Measurements from ENCODE around the gene ACTL9. TPM values are rescaled to one million over a fixed set of nuclear protein-coding genes. Genes with fewer than 3 reads are reported as not detected.

The ACTL9 gene
- total and polyA plus RNA-seq, 11 donors: not detected

- DNase-seq (no peak), ATAC-seq (no peak)
- no peak for TF ChIP-seq CTCF (IDR thresholded peaks at IDR 0.05)
- no peak for TF ChIP-seq POLR2A (IDR thresholded peaks at IDR 0.05)
- H3K36me3 ChIP-seq: no peaks in the 10 kb centered on the region
- no peak overlapping the region for H3K27ac ChIP-seq
- no peaks in the 10 kb centered on the region for H3K4me1 ChIP-seq
- peaks cover 0 to 4% (median 0%) of the 10 kb centered on the region in 9 donors for H3K27me3 ChIP-seq
- intact Hi-C loops (cut with DNase I): no loop called here
- no peak overlapping the region for H3K4me3 ChIP-seq
- peaks cover 0 to 5% (median 0%) of the 10 kb centered on the region in 12 donors for H3K9me3 ChIP-seq
These were observed 20.3 kb downstream of the ACTL9 start for GRCh38 chr19:8678244-8678807.

GRCh38 chr19:8675066-8675465 is 23.5 kb downstream of the ACTL9 start:
- DNase-seq (no peak), ATAC-seq (no peak)
- WGBS, 4 donors: 76 to 85% (median 79%) methylated on average over 3 of the region's 3 CpGs
- intact Hi-C loops (cut with DNase I): no loop called here
- no peak overlapping the region for H3K27ac ChIP-seq
- no peak for TF ChIP-seq POLR2A (IDR thresholded peaks at IDR 0.05)
- no peak for TF ChIP-seq CTCF (IDR thresholded peaks at IDR 0.05)
- H3K4me1 ChIP-seq: peaks cover 0 to 18% (median 0%) of the 10 kb centered on the region in 12 donors
- no peak overlapping the region for H3K4me3 ChIP-seq
- H3K27me3 ChIP-seq: peaks cover 0 to 4% (median 0%) of the 10 kb centered on the region in 9 donors
- no peaks in the 10 kb centered on the region for H3K36me3 ChIP-seq
- H3K9me3 ChIP-seq: no peaks in the 10 kb centered on the region

- no peak for TF ChIP-seq CTCF (IDR thresholded peaks at IDR 0.05)
- TF ChIP-seq POLR2A (IDR thresholded peaks at IDR 0.05): no peak
- DNase-seq: no peak
- no peak overlapping the region for H3K27ac ChIP-seq
- no peak overlapping the region for H3K4me3 ChIP-seq
- H3K27me3 ChIP-seq: peaks cover 0 to 8% (median 0%) of the 10 kb centered on the region in 9 donors
- WGBS, 4 donors: 59 to 78% (median 70%) methylated on average over 4 to 6 of the region's 6 CpGs
- intact Hi-C loops (cut with DNase I): no loop called here
- no peaks in the 10 kb centered on the region for H3K9me3 ChIP-seq
- H3K36me3 ChIP-seq: no peaks in the 10 kb centered on the region
- no peak for ATAC-seq
- peaks cover 0 to 18% (median 0%) of the 10 kb centered on the region in 12 donors for H3K4me1 ChIP-seq
These were observed 25.2 kb downstream of the ACTL9 start for GRCh38 chr19:8673276-8673891.

- intact Hi-C loops (cut with DNase I): no loop called here
- Histone ChIP-seq H3K9me3 (no peaks in the 10 kb centered on the region), H3K36me3 (no peaks in the 10 kb centered on the region), H3K4me1 (peaks cover 0 to 28% (median 0%) of the 10 kb centered on the region in 12 donors), H3K4me3 (no peak overlapping the region), H3K27me3 (peaks cover 0 to 39% (median 0%) of the 10 kb centered on the region in 9 donors), H3K27ac (no peak overlapping the region)
- DNase-seq: no peak
- ATAC-seq: no peak
- TF ChIP-seq POLR2A (IDR thresholded peaks at IDR 0.05) (no peak), CTCF (IDR thresholded peaks at IDR 0.05) (no peak)
- WGBS, 4 donors: 64 to 73% (median 70%) methylated on average over 9 of the region's 9 CpGs
These were observed 31.7 kb downstream of the ACTL9 start for GRCh38 chr19:8666814-8667405.
